Liver (tissue), 3 donors: ENCODE measurements around the gene MRC2.

Experiments
- CTCF ChIP-seq: fragments of 150-350 bp; IDR thresholded peaks from 2 replicates; pipeline ENCODE4 v1.5.1; 2017; ENCODE audit warnings: improper control_type of control experiment, low read depth, low read length; ENCODE audit not compliant: missing input control
- EGR1 ChIP-seq, 2 donors: IDR thresholded peaks; 2 replicates each; pipeline ENCODE4 v1.6.1; 2016 to 2018; ENCODE audit warnings: antibody characterized with exemption in 2 of 2, low read depth in 2 of 2
- HNF4A ChIP-seq, 2 donors: conservative IDR thresholded peaks; 2 replicates each; pipeline ENCODE4 v1.6.1; 2016; ENCODE audit warnings: antibody characterized with exemption in 2 of 2, mild to moderate bottlenecking in 2 of 2
- MAX ChIP-seq: IDR thresholded peaks from 2 replicates; pipeline ENCODE4 v1.6.1; 2016; ENCODE audit warnings: antibody characterized with exemption
- RAD21 ChIP-seq, 2 donors: IDR thresholded peaks; 2 replicates each; pipeline ENCODE4 v1.6.1; 2016; ENCODE audit warnings: antibody characterized with exemption in 2 of 2, mild to moderate bottlenecking in 2 of 2
- REST ChIP-seq: IDR thresholded peaks from 2 replicates; pipeline ENCODE4 v1.6.1; 2016; ENCODE audit warnings: antibody characterized with exemption, mild to moderate bottlenecking
- donor health status: healthy.
- donor health status: healthy.

- TF ChIP-seq CTCF = no peak
- TF ChIP-seq MAX = no peak
- TF ChIP-seq REST = no peak
- TF ChIP-seq RAD21 (IDR thresholded peaks at IDR 0.05) = no peak
- TF ChIP-seq EGR1 (IDR thresholded peaks at IDR 0.05; ENCODE audit: low read depth in 2 of 2) = no peak
- TF ChIP-seq HNF4A (conservative IDR thresholded peaks at IDR 0.05) = no peak
These were observed 104.7 kb downstream of the MRC2 start for GRCh38 chr17:62732125-62732524.
